H1 (cell line): ENCODE data around the gene KCNK3. TPM values are rescaled to one million over a fixed set of nuclear protein-coding genes. Genes with fewer than 3 reads are reported as not detected.

Source experiments
- CTCF ChIA-PET: fragments of 300-600 bp; sonication (Branson Sonifier 250); formaldehyde crosslinking; loops from one replicate; lab custom pipeline; 2021; ENCODE audit not compliant: partially characterized antibody; lab: Charles Lee
- POLR2A ChIA-PET: fragments of 300-600 bp; sonication (Branson Sonifier 250); formaldehyde crosslinking; loops from one replicate; lab custom pipeline; 2021; ENCODE audit warnings: inconsistent platforms; ENCODE audit not compliant: partially characterized antibody; lab: Charles Lee
- DNase-seq, 2 experiments: peaks; one replicate each; pipeline versions ENCODE4 v3.0.0 to v3.0.0-alpha.2; 2010 to 2022; ENCODE audit warnings: low spot score in 2 of 2, low read depth in 1 of 2, mixed read lengths in 1 of 2
- FAIRE-seq: peaks from 2 replicates; lab custom pipeline; 2011; peaks lifted over from hg19 to GRCh38; lab: Jason Lieb, UNC
- H2AFZ ChIP-seq: 2 replicates; pipeline ENCODE4 v1.8.1; 2012; ENCODE audit warnings: low read length, inconsistent platforms
- H2AK5ac ChIP-seq: 2 replicates; pipeline ENCODE4 v1.6.1; 2013; ENCODE audit warnings: low read depth, low read length
- H2BK120ac ChIP-seq: replicated peaks from 2 replicates; pipeline ENCODE3; 2013; ENCODE audit warnings: low read depth, low read length, inconsistent platforms
- H2BK12ac ChIP-seq: 2 replicates; pipeline ENCODE4 v1.6.1; 2013; ENCODE audit warnings: low read depth, low read length
- H2BK15ac ChIP-seq: 2 replicates; pipeline ENCODE4 v1.6.1; 2013; ENCODE audit warnings: low read length
- H2BK20ac ChIP-seq: 2 replicates; pipeline ENCODE4 v1.6.1; 2013; ENCODE audit warnings: low read length
- H2BK5ac ChIP-seq: 2 replicates; pipeline ENCODE4 v1.6.1; 2013; ENCODE audit warnings: low read depth, low read length
- H3K14ac ChIP-seq: 2 replicates; pipeline ENCODE4 v1.6.1; 2013; ENCODE audit warnings: inconsistent platforms; ENCODE audit not compliant: insufficient read length
- H3K18ac ChIP-seq: 2 replicates; pipeline ENCODE4 v1.6.1; 2013; ENCODE audit warnings: low read length; ENCODE audit errors: extremely low read depth
- H3K23ac ChIP-seq: 2 replicates; pipeline ENCODE4 v1.6.1; 2013; ENCODE audit warnings: inconsistent platforms; ENCODE audit not compliant: insufficient read length
- H3K23me2 ChIP-seq: 2 replicates; pipeline ENCODE4 v1.6.1; 2013; ENCODE audit warnings: low read depth, low read length
- H3K27ac ChIP-seq: 2 replicates; pipeline ENCODE4 v1.6.1; 2011; ENCODE audit warnings: low read depth, low read length, inconsistent platforms
- H3K27me3 ChIP-seq, 4 experiments: replicated peaks in 1 of 4; 1 replicate in 1 of 4; 2 replicates in 3 of 4; pipeline versions ENCODE4 v1.6.1 to v1.8.1; 2011 to 2013; ENCODE audit warnings: low read length in 3 of 4, mild to moderate bottlenecking in 3 of 4, inconsistent platforms in 2 of 4, mixed read lengths in 2 of 4, moderate library complexity in 1 of 4; ENCODE audit not compliant: control insufficient read depth in 3 of 4, insufficient read depth in 3 of 4; ENCODE audit errors: extremely low read depth in 1 of 4
- H3K36me3 ChIP-seq, 4 experiments: 2 replicates each; pipeline versions ENCODE4 v1.6.1 to v1.8.1; 2011 to 2013; ENCODE audit warnings: mild to moderate bottlenecking in 4 of 4, low read length in 3 of 4, moderate library complexity in 2 of 4, control low read depth in 1 of 4, inconsistent platforms in 1 of 4; ENCODE audit not compliant: insufficient read depth in 4 of 4, control insufficient read depth in 2 of 4
- H3K4ac ChIP-seq: replicated peaks from 2 replicates; pipeline ENCODE3; 2013; ENCODE audit warnings: low read length, low read depth, mixed read lengths, inconsistent platforms; ENCODE audit not compliant: insufficient read length
- H3K4me1 ChIP-seq, 4 experiments: replicated peaks in 1 of 4; 1 replicate in 1 of 4; 2 replicates in 3 of 4; pipeline versions ENCODE4 v1.6.1 to v1.8.1; 2011 to 2013; ENCODE audit warnings: low read length in 3 of 4, inconsistent platforms in 2 of 4, mixed read lengths in 1 of 4; ENCODE audit not compliant: insufficient read depth in 4 of 4, control insufficient read depth in 3 of 4
- H3K4me2 ChIP-seq, 2 experiments: 2 replicates each; pipeline versions ENCODE4 v1.6.1 to v1.8.1; 2011 to 2013; ENCODE audit warnings: low read depth in 2 of 2, low read length in 2 of 2, control low read depth in 1 of 2, inconsistent platforms in 1 of 2, mild to moderate bottlenecking in 1 of 2; ENCODE audit not compliant: insufficient read depth in 1 of 2
- H3K4me3 ChIP-seq, 4 experiments: fragments of 200-600, 300-600 bp in 1 of 4; sonication (generic), shearing (Covaris generic), sonication (Bioruptor Twin) in 1 of 4; 2 replicates each; pipeline versions ENCODE4 v1.5.1 to v1.8.1; 2011 to 2016; ENCODE audit warnings: low read length in 4 of 4, low read depth in 3 of 4, control low read depth in 2 of 4, inconsistent platforms in 2 of 4, mild to moderate bottlenecking in 2 of 4, mixed read lengths in 1 of 4, moderate library complexity in 1 of 4; ENCODE audit not compliant: insufficient read depth in 2 of 4; ENCODE audit errors: extremely low read depth in 1 of 4
- H3K56ac ChIP-seq: replicated peaks from 2 replicates; pipeline ENCODE3; 2013; ENCODE audit warnings: low read depth, mild to moderate bottlenecking, mixed read lengths, low read length, inconsistent platforms; ENCODE audit not compliant: insufficient read length
- H3K79me1 ChIP-seq: 2 replicates; pipeline ENCODE4 v1.6.1; 2013; ENCODE audit warnings: low read depth, low read length, control low read depth
- H3K79me2 ChIP-seq, 2 experiments: 2 replicates each; pipeline versions ENCODE4 v1.6.1 to v1.8.1; 2012 to 2013; ENCODE audit warnings: low read length in 2 of 2, mild to moderate bottlenecking in 2 of 2, inconsistent platforms in 1 of 2; ENCODE audit not compliant: insufficient read depth in 2 of 2, control insufficient read depth in 1 of 2
- H3K9ac ChIP-seq, 4 experiments: replicated peaks in 1 of 4; 1 replicate in 1 of 4; 2 replicates in 3 of 4; pipeline versions ENCODE4 v1.6.1 to v1.8.1; 2011 to 2013; ENCODE audit warnings: low read depth in 3 of 4, low read length in 3 of 4, control low read depth in 2 of 4, mild to moderate bottlenecking in 2 of 4, moderate library complexity in 2 of 4, inconsistent platforms in 1 of 4; ENCODE audit errors: extremely low read depth in 1 of 4
- H3K9me3 ChIP-seq, 2 experiments: 2 replicates each; pipeline versions ENCODE4 v1.6.1 to v1.8.1; 2012 to 2013; ENCODE audit warnings: mild to moderate bottlenecking in 2 of 2, moderate library complexity in 2 of 2, control low read depth in 1 of 2, inconsistent platforms in 1 of 2, low read depth in 1 of 2, low read length in 1 of 2, mixed read lengths in 1 of 2; ENCODE audit not compliant: insufficient read depth in 2 of 2
- H4K20me1 ChIP-seq, 2 experiments: replicated peaks in 1 of 2; 2 replicates each; pipeline versions ENCODE3 to v1.8.1; 2011 to 2013; ENCODE audit warnings: inconsistent platforms in 2 of 2, low read length in 2 of 2, mild to moderate bottlenecking in 1 of 2; ENCODE audit not compliant: insufficient read depth in 2 of 2, control insufficient read depth in 1 of 2
- H4K5ac ChIP-seq: 2 replicates; pipeline ENCODE4 v1.6.1; 2013; ENCODE audit warnings: low read length, low read depth, mixed read lengths, inconsistent platforms; ENCODE audit not compliant: insufficient read length
- H4K8ac ChIP-seq: 2 replicates; pipeline ENCODE4 v1.8.0; 2013; ENCODE audit warnings: mild to moderate bottlenecking, moderate library complexity, low read length, inconsistent platforms; ENCODE audit not compliant: insufficient read depth; ENCODE audit errors: extremely low read depth
- H4K91ac ChIP-seq: replicated peaks from 2 replicates; pipeline ENCODE3; 2013; ENCODE audit warnings: low read length, mixed read lengths, inconsistent platforms; ENCODE audit not compliant: insufficient read length
- whole genome bisulfite sequencing, 2 experiments: shearing (Covaris generic) in 1 of 2; methylation state at CpG; one replicate each; pipeline versions ENCODE4 v1.1.6 to v1.1.7; 2013 to 2015; ENCODE audit warnings: low lambda C conversion rate in 2 of 2, mixed read lengths in 2 of 2, inconsistent platforms in 1 of 2, low coverage in 1 of 2, missing lambda C conversion rate in 1 of 2; ENCODE audit not compliant: insufficient replicate concordance in 2 of 2, insufficient coverage in 1 of 2, insufficient read length in 1 of 2; ENCODE audit errors: extremely low coverage in 1 of 2, missing lambda C conversion rate in 1 of 2; 5-methylcytosine and 5-hydroxymethylcytosine counted together
- polyA plus RNA-seq, 7 experiments: library from polyadenylated mRNA; depleted of rRNA in 3 of 7; stranded (reverse) in 5 of 7; unstranded in 2 of 7; fragments of >200 nt in 5 of 7; fragments of 200-250 nt in 2 of 7; gene quantifications; 1 replicate in 5 of 7; 2 replicates in 1 of 7; 4 replicates in 1 of 7; pipeline versions ENCODE4 v1.2.1 to v1.2.3, GENCODE V29; 2011 to 2013; ENCODE audit warnings: missing spikeins in 2 of 7, mixed read lengths in 2 of 7
- total RNA-seq: library from RNA; stranded (reverse); fragmentation: NEBNext Ultra II Directional; extraction: Animal tissue kit (Norgen Biotek cat#: 25700); gene quantifications from 2 replicates; pipeline ENCODE4 v1.2.1, GENCODE V29; 2021
- TF ChIP-seq, protein P1 (sequence below): IDR thresholded peaks from 2 replicates; pipeline ENCODE4 v1.6.1; 2011; ENCODE audit warnings: low read length, improper control_type of control experiment

KCNK3 gene
- total and polyA plus RNA-seq, 2 of the 8 experiments (the other 6 are each of a cell fraction or from before 2014, with no cell fraction given), result 0.29 to 0.30 TPM

DNA sequence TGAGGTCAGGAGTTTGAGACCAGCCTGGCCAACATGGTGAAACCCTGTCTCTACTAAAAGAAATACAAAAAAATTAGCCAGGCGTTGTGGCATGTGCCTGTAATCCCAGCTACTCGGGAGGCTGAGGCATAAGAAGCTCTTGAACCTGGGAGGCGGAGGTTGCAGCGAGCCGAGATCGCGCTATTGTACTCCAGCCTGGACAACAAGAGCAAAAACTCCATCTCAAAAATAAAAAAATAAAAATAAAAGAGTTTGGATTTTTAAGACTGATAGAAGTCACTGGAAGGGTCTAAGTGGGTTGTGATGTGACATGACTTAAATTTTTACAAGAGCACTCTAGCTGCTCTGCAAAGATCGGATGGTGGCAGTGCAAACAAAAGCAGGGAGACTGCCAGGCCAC lies 15.9 kb downstream of the KCNK3 start:
- DNase-seq, result no peak
- H3K56ac ChIP-seq, result no peak overlapping the region
- H4K20me1 ChIP-seq, result no peaks in the 10 kb centered on the region
- no peak overlapping the region for H2BK12ac ChIP-seq
- no peak overlapping the region for H2AFZ ChIP-seq
- H3K27ac ChIP-seq, result no peak overlapping the region
- H2BK20ac ChIP-seq, result no peak overlapping the region
- no peak overlapping the region for H3K9ac ChIP-seq
- no peak overlapping the region for H3K23ac ChIP-seq
- no peak overlapping the region for H2BK5ac ChIP-seq
- no peak overlapping the region for H3K18ac ChIP-seq
- no peaks in the 10 kb centered on the region for H3K36me3 ChIP-seq
- H4K5ac ChIP-seq, result no peak overlapping the region
- no peaks in the 10 kb centered on the region for H3K79me2 ChIP-seq
- no peaks in the 10 kb centered on the region for H3K79me1 ChIP-seq
- FAIRE-seq, result no peak
- peaks cover 0 to 11% (median 5%) of the 10 kb centered on the region in 4 experiments; a peak in 4 of 7 replicates for H3K4me1 ChIP-seq
- ChIA-PET CTCF (interaction anchor here (0.6 to 4.4 kb wide), 5 partner anchors 13 to 146 kb away, joined by 3 to 26 read pairs (median 3); no protein-coding TSS in a partner anchor), POLR2A (no interaction called here)
- no peak overlapping the region for H3K14ac ChIP-seq
- no peak overlapping the region for H4K91ac ChIP-seq
- no peaks in the 10 kb centered on the region; a peak in 1 of 7 replicates for H3K27me3 ChIP-seq
- H2AK5ac ChIP-seq, result no peak overlapping the region
- no peak overlapping the region for H3K4ac ChIP-seq
- no peak overlapping the region for H4K8ac ChIP-seq
- H3K23me2 ChIP-seq, result 0 out of 2 replicates have a peak, but pooled peaks cover 2% of the 10 kb centered on the region
- no peak overlapping the region for H3K4me2 ChIP-seq
- WGBS, 2 experiments, result 91% methylated on average over 8 of the region's 8 CpGs; no CpG with 5 or more reads in 1 of the 2 experiments
- no peak overlapping the region for H2BK15ac ChIP-seq
- no peaks in the 10 kb centered on the region for H3K9me3 ChIP-seq
- no peak overlapping the region for H3K4me3 ChIP-seq
- H2BK120ac ChIP-seq, result no peak overlapping the region
- TF ChIP-seq, protein P1, sequence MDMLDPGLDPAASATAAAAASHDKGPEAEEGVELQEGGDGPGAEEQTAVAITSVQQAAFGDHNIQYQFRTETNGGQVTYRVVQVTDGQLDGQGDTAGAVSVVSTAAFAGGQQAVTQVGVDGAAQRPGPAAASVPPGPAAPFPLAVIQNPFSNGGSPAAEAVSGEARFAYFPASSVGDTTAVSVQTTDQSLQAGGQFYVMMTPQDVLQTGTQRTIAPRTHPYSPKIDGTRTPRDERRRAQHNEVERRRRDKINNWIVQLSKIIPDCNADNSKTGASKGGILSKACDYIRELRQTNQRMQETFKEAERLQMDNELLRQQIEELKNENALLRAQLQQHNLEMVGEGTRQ, result no peak
